B cell (primary cell): ENCODE measurements around the gene WWC2. TPM values are rescaled to one million over a fixed set of nuclear protein-coding genes. Genes with fewer than 3 reads are reported as not detected.

ENCODE experiments used
- ATAC-seq: fragments of 200-7000 bp; cut with Tn5 transposase; one replicate; pipeline ENCODE4 v1.10.0; 2021; ENCODE audit warnings: low read depth, mild to moderate bottlenecking, moderate number of reproducible peaks, moderate library complexity
- CTCF ChIA-PET: fragments of 350-600 bp; sonication (Branson Sonifier 250); formaldehyde crosslinking; loops from one replicate; lab custom pipeline; 2021; ENCODE audit warnings: antibody characterized with exemption, inconsistent platforms; lab: Charles Lee
- POLR2A ChIA-PET: fragments of 350-600 bp; sonication (Branson Sonifier 250); formaldehyde crosslinking; loops from one replicate; lab custom pipeline; 2021; ENCODE audit warnings: antibody characterized with exemption; lab: Charles Lee
- DNase-seq: peaks from one replicate; pipeline ENCODE4 v3.0.0; 2013
- H2AFZ ChIP-seq: 2 replicates; pipeline ENCODE4 v1.6.1; 2012; ENCODE audit warnings: mild to moderate bottlenecking, low read depth, low read length; ENCODE audit not compliant: insufficient read depth, poor library complexity, severe bottlenecking
- H3K27ac ChIP-seq, 2 donors: 1 replicate in 1 of 2; 2 replicates in 1 of 2; pipeline ENCODE4 v1.5.1; 2012 to 2013; ENCODE audit warnings: low read length in 2 of 2, mild to moderate bottlenecking in 2 of 2, moderate library complexity in 1 of 2
- H3K27me3 ChIP-seq, 4 experiments: fragments of 200-600 bp in 1 of 4; sonication (generic) in 1 of 4; replicated peaks in 1 of 4; 1 replicate in 2 of 4; 2 replicates in 2 of 4; pipeline versions ENCODE4 v1.6.1 to v1.7.0; 2013 to 2016; ENCODE audit warnings: low read length in 3 of 4, mild to moderate bottlenecking in 2 of 4, mixed read lengths in 1 of 4, moderate library complexity in 1 of 4; ENCODE audit not compliant: insufficient read depth in 4 of 4, control insufficient read depth in 3 of 4; ENCODE audit errors: control extremely low read depth in 1 of 4
- H3K36me3 ChIP-seq, 2 experiments: replicated peaks in 1 of 2; 1 replicate in 1 of 2; 2 replicates in 1 of 2; pipeline versions ENCODE4 v1.6.1 to v1.7.1; 2013; ENCODE audit warnings: low read length in 1 of 2; ENCODE audit not compliant: insufficient read depth in 2 of 2, control insufficient read depth in 1 of 2; ENCODE audit errors: control extremely low read depth in 1 of 2, extremely low read depth in 1 of 2
- H3K4me1 ChIP-seq, 2 donors: fragments of 200-600 bp in 1 of 2; sonication (generic) in 1 of 2; 1 replicate in 1 of 2; 2 replicates in 1 of 2; pipeline versions ENCODE4 v1.5.1 to v1.6.1; 2013 to 2017; ENCODE audit warnings: low read length in 2 of 2; ENCODE audit not compliant: control insufficient read depth in 2 of 2, insufficient read depth in 2 of 2
- H3K4me2 ChIP-seq: replicated peaks from 2 replicates; pipeline ENCODE3; 2012; ENCODE audit warnings: mild to moderate bottlenecking, low read depth, low read length; ENCODE audit not compliant: poor library complexity, severe bottlenecking
- H3K4me3 ChIP-seq, 5 experiments: fragments of 200-600 bp in 1 of 5; sonication (generic) in 1 of 5; 1 replicate in 3 of 5; 2 replicates in 2 of 5; pipeline versions ENCODE4 v1.5.1 to v1.7.0; 2011 to 2016; ENCODE audit warnings: low read length in 4 of 5, mild to moderate bottlenecking in 4 of 5, low read depth in 2 of 5, control low read depth in 1 of 5, moderate library complexity in 1 of 5; ENCODE audit not compliant: insufficient read depth in 1 of 5; ENCODE audit errors: control extremely low read depth in 1 of 5, extremely low read depth in 1 of 5
- H3K79me2 ChIP-seq: fragments of 200-600 bp; sonication (generic); one replicate; pipeline ENCODE4 v1.6.0; 2016; ENCODE audit warnings: low read length; ENCODE audit not compliant: control insufficient read depth, insufficient read depth
- H3K9ac ChIP-seq: fragments of 200-600 bp; sonication (generic); 2 replicates; pipeline ENCODE4 v1.6.1; 2017; ENCODE audit warnings: mild to moderate bottlenecking, low read length, moderate library complexity
- H3K9me3 ChIP-seq, 3 donors: one replicate each; pipeline versions ENCODE4 v1.6.1 to v1.7.1; 2013; ENCODE audit warnings: low read length in 2 of 3; ENCODE audit not compliant: control insufficient read depth in 2 of 3, insufficient read depth in 1 of 3; ENCODE audit errors: control extremely low read depth in 1 of 3
- H4K20me1 ChIP-seq: 2 replicates; pipeline ENCODE4 v1.6.0; 2012; ENCODE audit warnings: mild to moderate bottlenecking, low read length; ENCODE audit not compliant: insufficient read depth, control insufficient read depth, poor library complexity, severe bottlenecking
- H3K27ac Mint-ChIP-seq: one replicate; pipeline ENCODE4 v1.8.0; 2021; ENCODE audit warnings: mixed read lengths
- H3K27me3 Mint-ChIP-seq: one replicate; pipeline ENCODE4 v1.8.0; 2021; ENCODE audit warnings: mixed read lengths
- H3K4me1 Mint-ChIP-seq: one replicate; pipeline ENCODE4 v1.8.0; 2021; ENCODE audit warnings: mixed read lengths
- H3K4me3 Mint-ChIP-seq: one replicate; pipeline ENCODE4 v1.8.0; 2021; ENCODE audit warnings: mixed read lengths
- H3K9me3 Mint-ChIP-seq: one replicate; pipeline ENCODE4 v1.8.0; 2022; ENCODE audit warnings: mixed read lengths; ENCODE audit not compliant: insufficient read depth
- EZH2 ChIP-seq: IDR thresholded peaks from 2 replicates; pipeline ENCODE4 v1.6.1; 2012; ENCODE audit warnings: borderline replicate concordance, low read depth, mild to moderate bottlenecking, moderate library complexity, low read length; ENCODE audit not compliant: insufficient read depth, poor library complexity, severe bottlenecking
- WGBS: methylation state at CpG from one replicate; pipeline ENCODE4 v1.1.5; 2013; ENCODE audit warnings: missing lambda C conversion rate; ENCODE audit not compliant: insufficient coverage; 5-methylcytosine and 5-hydroxymethylcytosine counted together
- intact Hi-C: fragments of 100-400 bp; cut with micrococcal nuclease; formaldehyde crosslinking; loops from one replicate; pipeline ENCODE4 v1.10.0; 2022
- polyA plus RNA-seq: library from polyadenylated mRNA; depleted of rRNA; stranded (reverse); fragments of >200 nt; gene quantifications from 2 replicates; pipeline ENCODE4 v1.2.3, GENCODE V29; 2012
- total RNA-seq, 2 donors: library from RNA; stranded (reverse); fragments of 120-200 nt in 1 of 2; gene quantifications; 1 replicate in 1 of 2; 2 replicates in 1 of 2; pipeline versions ENCODE4 v1.2.3 to v1.2.4, GENCODE V29; 2013 to 2022
- TF ChIP-seq, protein P1 (sequence below): fragments of 200-600 bp; IDR thresholded peaks from one replicate; pipeline ENCODE4 v1.8.0; 2022; ENCODE audit warnings: antibody characterized with exemption, mild to moderate bottlenecking

WWC2 gene
- total and polyA plus RNA-seq, 2 donors (not counting 1 experiment from before 2014, with no cell fraction given) = 0.07 to 0.32 TPM

DNA sequence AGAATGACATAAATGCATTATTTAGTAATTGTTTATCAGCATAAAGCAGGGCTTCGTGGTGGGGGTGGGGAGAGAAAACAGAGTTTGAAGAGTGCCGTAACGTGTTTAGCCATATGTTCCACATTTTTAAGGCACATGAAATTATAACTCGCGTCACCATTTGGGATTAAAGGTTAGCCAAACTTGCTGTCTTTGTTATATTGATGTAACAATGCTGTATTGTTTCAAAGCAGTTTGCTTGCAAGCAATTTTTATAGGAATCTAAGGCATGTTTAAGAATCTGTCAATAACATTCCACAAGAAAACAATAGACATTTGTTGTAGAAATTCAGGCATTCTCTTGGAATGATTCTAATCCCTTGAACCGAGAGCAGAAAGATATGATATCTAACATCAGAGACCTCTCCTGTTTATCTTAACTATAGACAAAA is 142.7 kb downstream of the WWC2 start:
- intact Hi-C loops = no loop called here
- ChIA-PET CTCF (no interaction called here), POLR2A (no interaction called here)
- DNase-seq (no peak), ATAC-seq (no peak)
- Histone ChIP-seq H3K9me3 (no peaks in the 10 kb centered on the region), H3K27ac (no peak overlapping the region), H3K36me3 (no peaks in the 10 kb centered on the region), H3K4me2 (no peak overlapping the region), H3K4me3 (no peak overlapping the region), H3K9ac (no peak overlapping the region), H3K4me1 (no peaks in the 10 kb centered on the region), H3K27me3 (peaks cover 0 to 8% (median 1%) of the 10 kb centered on the region in 4 experiments), H4K20me1 (no peaks in the 10 kb centered on the region), H2AFZ (no peak overlapping the region), H3K79me2 (no peaks in the 10 kb centered on the region)
- H3K4me1 Mint-ChIP-seq = no peaks in the 10 kb centered on the region
- TF ChIP-seq, protein P1, sequence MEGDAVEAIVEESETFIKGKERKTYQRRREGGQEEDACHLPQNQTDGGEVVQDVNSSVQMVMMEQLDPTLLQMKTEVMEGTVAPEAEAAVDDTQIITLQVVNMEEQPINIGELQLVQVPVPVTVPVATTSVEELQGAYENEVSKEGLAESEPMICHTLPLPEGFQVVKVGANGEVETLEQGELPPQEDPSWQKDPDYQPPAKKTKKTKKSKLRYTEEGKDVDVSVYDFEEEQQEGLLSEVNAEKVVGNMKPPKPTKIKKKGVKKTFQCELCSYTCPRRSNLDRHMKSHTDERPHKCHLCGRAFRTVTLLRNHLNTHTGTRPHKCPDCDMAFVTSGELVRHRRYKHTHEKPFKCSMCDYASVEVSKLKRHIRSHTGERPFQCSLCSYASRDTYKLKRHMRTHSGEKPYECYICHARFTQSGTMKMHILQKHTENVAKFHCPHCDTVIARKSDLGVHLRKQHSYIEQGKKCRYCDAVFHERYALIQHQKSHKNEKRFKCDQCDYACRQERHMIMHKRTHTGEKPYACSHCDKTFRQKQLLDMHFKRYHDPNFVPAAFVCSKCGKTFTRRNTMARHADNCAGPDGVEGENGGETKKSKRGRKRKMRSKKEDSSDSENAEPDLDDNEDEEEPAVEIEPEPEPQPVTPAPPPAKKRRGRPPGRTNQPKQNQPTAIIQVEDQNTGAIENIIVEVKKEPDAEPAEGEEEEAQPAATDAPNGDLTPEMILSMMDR = no peak
- no peak for TF ChIP-seq EZH2
- WGBS = no CpG with 5 or more reads among the region's 6 CpGs
- no peaks in the 10 kb centered on the region for H3K9me3 Mint-ChIP-seq
- no peak overlapping the region for H3K27ac Mint-ChIP-seq
- H3K4me3 Mint-ChIP-seq = no peak overlapping the region
- peaks cover 10% of the 10 kb centered on the region for H3K27me3 Mint-ChIP-seq

DNA sequence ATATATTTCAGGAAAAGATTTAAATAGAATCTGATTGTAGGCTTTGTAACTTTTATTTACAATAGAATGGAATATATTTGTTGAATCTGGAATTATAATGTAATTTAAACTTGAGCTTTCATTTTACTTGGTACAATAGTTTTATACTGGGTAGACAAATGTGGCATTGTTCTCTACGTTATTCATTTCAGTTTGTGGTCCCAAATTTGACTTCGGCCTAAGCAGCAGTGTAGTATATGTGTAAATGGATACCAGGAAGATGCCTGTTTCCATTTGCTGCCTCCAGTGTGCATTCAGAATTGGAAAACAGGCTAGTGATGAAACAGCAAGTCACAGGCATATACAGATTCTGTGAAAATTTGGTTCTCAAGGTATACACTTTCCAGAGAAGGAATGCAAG is 143.2 kb downstream of the WWC2 start:
- no peak overlapping the region for H2AFZ ChIP-seq
- TF ChIP-seq, protein P1 = no peak
- no peak for TF ChIP-seq EZH2
- Mint-ChIP-seq H3K9me3 (no peaks in the 10 kb centered on the region), H3K4me1 (no peaks in the 10 kb centered on the region), H3K4me3 (no peak overlapping the region), H3K27me3 (peaks cover 8% of the 10 kb centered on the region), H3K27ac (no peak overlapping the region)
- no peak overlapping the region for H3K4me3 ChIP-seq
- WGBS = 94% methylated on average over 2 of the region's 2 CpGs
- H3K4me2 ChIP-seq = no peak overlapping the region
- ChIA-PET POLR2A (no interaction called here), CTCF (no interaction called here)
- DNase-seq = no peak
- no peaks in the 10 kb centered on the region for H3K9me3 ChIP-seq
- no peaks in the 10 kb centered on the region for H3K79me2 ChIP-seq
- no peaks in the 10 kb centered on the region for H3K36me3 ChIP-seq
- no peak for ATAC-seq
- H3K27ac ChIP-seq = no peak overlapping the region
- intact Hi-C loops = no loop called here
- no peaks in the 10 kb centered on the region for H4K20me1 ChIP-seq
- H3K9ac ChIP-seq = no peak overlapping the region
- no peaks in the 10 kb centered on the region for H3K4me1 ChIP-seq
- peaks cover 0 to 8% (median 1%) of the 10 kb centered on the region in 4 experiments for H3K27me3 ChIP-seq
